ENCODE measurements around the gene SRRM5. TPM values are rescaled to one million over a fixed set of nuclear protein-coding genes. Genes with fewer than 3 reads are reported as not detected.

The SRRM5 gene
- total RNA-seq, 1 donor from 2014 or later: 0.98 TPM

- H3K27ac ChIP-seq: peak overlapping the region; percentile 89
- H3K36me3 ChIP-seq: no peaks in the 10 kb centered on the region
- no peak for DNase-seq (ENCODE audit: extremely low spot score in 2 of 2)
- H3K27me3 ChIP-seq: no peaks in the 10 kb centered on the region
- H3K9me3 ChIP-seq: no peaks in the 10 kb centered on the region
- intact Hi-C loops (cut with DNase I): no loop called here
- H3K4me1 ChIP-seq: peaks cover 19% of the 10 kb centered on the region
- no peak for TF ChIP-seq POLR2A (IDR thresholded peaks at IDR 0.05)
- TF ChIP-seq CTCF (IDR thresholded peaks at IDR 0.05): no peak
- TF ChIP-seq POLR2AphosphoS5 (IDR thresholded peaks at IDR 0.05; ENCODE audit: insufficient read depth in 1 of 2, low read depth in 1 of 2): no peak
- H3K4me3 ChIP-seq: peak overlapping the region; percentile 79 to 83
These were observed 7.0 kb downstream of the SRRM5 start for GRCh38 chr19:43618921-43619261.

- peak within 1 kb of the TSS; percentile 79 to 83 for H3K4me3 ChIP-seq
- peak in 1 of 2 donors; percentile 89 for DNase-seq (ENCODE audit: extremely low spot score in 2 of 2)
- intact Hi-C loops (cut with DNase I): no loop called here
- H3K4me1 ChIP-seq: peaks cover 19% of the 10 kb centered on the region
- no peaks in the 10 kb centered on the region for H3K27me3 ChIP-seq
- H3K9me3 ChIP-seq: no peaks in the 10 kb centered on the region
- peak in 1 of 2 donors; percentile 63 for TF ChIP-seq POLR2A (IDR thresholded peaks at IDR 0.05)
- no peak for TF ChIP-seq CTCF (IDR thresholded peaks at IDR 0.05)
- peak; percentile 19 to 85 for TF ChIP-seq POLR2AphosphoS5 (IDR thresholded peaks at IDR 0.05; ENCODE audit: insufficient read depth in 1 of 2, low read depth in 1 of 2)
- peak within 1 kb of the TSS; percentile 89 for H3K27ac ChIP-seq
- no peaks in the 10 kb centered on the region for H3K36me3 ChIP-seq
These were observed 7.6 kb downstream of the SRRM5 start, which contains the start of gene ZNF428 for GRCh38 chr19:43619262-43620060. Gene ZNF428 (minus strand): TSS chr19:43619629. CDS start chr19:43614304, 5,325 bp downstream.

- H3K36me3 ChIP-seq: no peaks in the 10 kb centered on the region
- H3K4me3 ChIP-seq: peak overlapping the region; percentile 79 to 83
- no peak for TF ChIP-seq POLR2A (IDR thresholded peaks at IDR 0.05)
- intact Hi-C loops (cut with DNase I): no loop called here
- H3K27ac ChIP-seq: peak overlapping the region; percentile 89
- H3K27me3 ChIP-seq: no peaks in the 10 kb centered on the region
- H3K9me3 ChIP-seq: no peaks in the 10 kb centered on the region
- peaks cover 19% of the 10 kb centered on the region for H3K4me1 ChIP-seq
- no peak for DNase-seq (ENCODE audit: extremely low spot score in 2 of 2)
These were observed 8.4 kb downstream of the SRRM5 start for GRCh38 chr19:43620061-43621001.

- Histone ChIP-seq H3K27ac (no peak overlapping the region), H3K27me3 (no peaks in the 10 kb centered on the region), H3K4me1 (peaks cover 19% of the 10 kb centered on the region), H3K36me3 (no peaks in the 10 kb centered on the region), H3K9me3 (no peaks in the 10 kb centered on the region), H3K4me3 (no peak overlapping the region)
- TF ChIP-seq POLR2A (IDR thresholded peaks at IDR 0.05): no peak
- no peak for TF ChIP-seq CTCF (IDR thresholded peaks at IDR 0.05)
- no peak for TF ChIP-seq POLR2AphosphoS5 (IDR thresholded peaks at IDR 0.05; ENCODE audit: insufficient read depth in 1 of 2, low read depth in 1 of 2)
- intact Hi-C loops (cut with DNase I): no loop called here
- DNase-seq (ENCODE audit: extremely low spot score in 2 of 2): no peak
These were observed 10.2 kb downstream of the SRRM5 start for GRCh38 chr19:43622070-43622469.

GRCh38 chr19:43622956-43623355 lies 11.1 kb downstream of the SRRM5 start:
- TF ChIP-seq POLR2AphosphoS5 (IDR thresholded peaks at IDR 0.05; ENCODE audit: insufficient read depth in 1 of 2, low read depth in 1 of 2) (no peak), POLR2A (IDR thresholded peaks at IDR 0.05) (no peak), CTCF (IDR thresholded peaks at IDR 0.05) (no peak)
- H3K4me1 ChIP-seq: peaks cover 19% of the 10 kb centered on the region
- H3K36me3 ChIP-seq: no peaks in the 10 kb centered on the region
- no peak overlapping the region for H3K27ac ChIP-seq
- intact Hi-C loops (cut with DNase I): no loop called here
- no peaks in the 10 kb centered on the region for H3K9me3 ChIP-seq
- no peak for DNase-seq (ENCODE audit: extremely low spot score in 2 of 2)
- no peak overlapping the region for H3K4me3 ChIP-seq
- no peaks in the 10 kb centered on the region for H3K27me3 ChIP-seq

Measured in vagina (tissue), 2 donors.